GM18519 (cell line): Measurements from ENCODE around the gene SPATC1L.

Experiments used
- ATAC-seq: cut with Tn5 transposase; IDR thresholded peaks from one replicate; pipeline ENCODE4 v1.9.1; 2021; ENCODE audit warnings: mild to moderate bottlenecking, moderate library complexity; ENCODE audit not compliant: unreplicated experiment, low FRiP score

Gene SPATC1L

DNA sequence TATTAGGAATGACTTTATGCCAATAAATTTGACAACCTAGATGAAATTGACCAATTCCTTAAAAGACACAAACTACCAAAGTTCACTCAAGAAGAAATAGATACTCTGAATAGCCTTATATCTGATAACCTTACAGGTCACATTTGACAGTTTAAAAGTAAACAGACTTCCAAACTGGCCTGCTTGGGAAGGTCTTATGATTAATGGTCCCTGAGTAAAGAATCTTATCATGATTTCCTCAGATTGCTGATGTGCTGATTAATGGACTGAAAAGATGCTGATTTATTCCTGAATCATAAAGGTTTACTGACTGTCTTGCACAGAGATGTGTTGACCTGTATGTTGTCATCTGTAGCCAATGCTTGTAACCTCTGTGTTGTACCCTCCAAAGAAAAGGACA, 19.2 kb downstream of the SPATC1L start:
- no peak for ATAC-seq

- ATAC-seq, result no peak
Measured at GRCh38 chr21:46163380-46163779, 20.9 kb downstream of the SPATC1L start.

DNA sequence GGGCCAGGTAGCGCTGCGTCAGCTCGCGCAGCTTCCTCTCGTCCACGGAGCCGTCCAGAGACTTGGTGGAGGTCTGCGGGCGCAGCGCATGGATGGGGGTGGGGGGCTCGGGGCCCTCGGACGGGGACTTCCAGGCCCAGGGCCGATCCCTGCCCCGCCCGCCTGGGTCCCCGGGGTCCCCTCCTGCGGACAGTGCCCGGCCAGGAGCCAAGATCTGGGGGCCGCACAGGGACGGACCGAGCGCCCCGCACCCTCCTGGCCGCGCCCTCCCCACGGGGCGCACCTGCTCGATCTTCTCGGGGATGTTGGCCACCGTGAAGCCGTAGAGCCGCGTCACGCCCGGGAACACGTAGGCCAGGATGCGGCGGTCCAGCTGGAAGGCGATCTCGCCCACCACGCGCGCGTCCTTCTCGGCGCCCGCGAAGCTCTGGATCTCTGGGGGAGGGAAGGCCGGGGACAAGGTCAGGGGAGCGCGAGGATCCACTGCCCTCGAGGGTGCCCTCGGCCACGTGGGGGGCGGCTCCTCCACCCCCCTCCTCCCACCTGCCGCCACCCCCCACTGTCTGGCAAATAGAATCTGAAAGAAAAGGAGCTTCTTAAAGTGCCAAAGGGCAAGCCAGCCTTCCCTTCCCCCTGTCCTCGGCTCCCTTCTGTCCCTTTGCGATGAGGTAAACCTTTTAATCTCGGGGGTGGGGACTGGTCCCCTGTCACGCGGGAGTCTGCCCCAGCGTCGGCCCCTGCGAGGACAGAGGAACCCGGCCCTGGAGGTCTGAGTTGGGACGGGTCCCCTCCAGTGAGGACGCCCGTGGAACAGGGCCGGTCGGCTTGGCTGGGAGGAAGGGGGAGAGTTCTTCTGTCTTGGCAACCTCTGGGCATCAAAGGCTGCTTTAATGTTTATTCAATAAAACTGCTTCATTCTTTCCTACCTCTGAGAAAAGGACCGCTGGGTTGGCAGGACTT, 22.3 kb downstream of the SPATC1L start:
- ATAC-seq, result no peak

- ATAC-seq, result no peak
Measured at GRCh38 chr21:46160907-46161632, 23.2 kb downstream of the SPATC1L start.

DNA sequence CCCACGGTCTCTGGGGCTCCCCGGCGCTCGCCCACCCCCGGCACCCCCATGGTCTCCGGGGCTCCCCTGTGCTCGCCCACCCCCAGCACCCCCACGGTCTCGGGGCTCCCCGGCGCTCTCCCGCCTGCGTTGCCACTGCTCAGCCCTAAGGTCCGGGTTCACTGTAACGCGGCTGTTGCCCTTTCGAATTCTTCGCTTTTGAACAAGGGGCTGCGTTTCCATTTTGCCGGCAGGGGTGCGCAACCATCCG, 23.7 kb downstream of the SPATC1L start:
- no peak for ATAC-seq

- ATAC-seq, result no peak
Measured at GRCh38 chr21:46159841-46160656, 24.2 kb downstream of the SPATC1L start.

DNA sequence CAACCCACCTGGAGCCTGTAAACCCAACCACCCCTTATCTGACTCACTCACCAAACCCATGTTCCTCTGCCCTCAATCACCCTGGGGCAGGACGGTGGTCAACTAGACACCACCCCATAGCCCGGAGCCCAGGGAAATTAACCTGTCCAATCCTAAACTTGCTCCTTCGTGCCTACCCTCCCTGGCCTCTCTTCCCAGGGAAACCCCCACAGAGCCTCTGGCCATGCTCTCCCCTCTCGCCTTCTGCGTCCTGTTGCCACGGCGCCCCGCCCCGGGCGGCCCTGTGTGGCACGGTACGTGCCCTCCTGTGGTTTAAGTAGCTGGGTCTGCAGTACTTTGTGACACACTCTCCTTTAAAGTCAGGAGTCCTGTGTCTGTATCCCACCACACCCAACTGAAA, 24.9 kb downstream of the SPATC1L start:
- no peak for ATAC-seq

DNA sequence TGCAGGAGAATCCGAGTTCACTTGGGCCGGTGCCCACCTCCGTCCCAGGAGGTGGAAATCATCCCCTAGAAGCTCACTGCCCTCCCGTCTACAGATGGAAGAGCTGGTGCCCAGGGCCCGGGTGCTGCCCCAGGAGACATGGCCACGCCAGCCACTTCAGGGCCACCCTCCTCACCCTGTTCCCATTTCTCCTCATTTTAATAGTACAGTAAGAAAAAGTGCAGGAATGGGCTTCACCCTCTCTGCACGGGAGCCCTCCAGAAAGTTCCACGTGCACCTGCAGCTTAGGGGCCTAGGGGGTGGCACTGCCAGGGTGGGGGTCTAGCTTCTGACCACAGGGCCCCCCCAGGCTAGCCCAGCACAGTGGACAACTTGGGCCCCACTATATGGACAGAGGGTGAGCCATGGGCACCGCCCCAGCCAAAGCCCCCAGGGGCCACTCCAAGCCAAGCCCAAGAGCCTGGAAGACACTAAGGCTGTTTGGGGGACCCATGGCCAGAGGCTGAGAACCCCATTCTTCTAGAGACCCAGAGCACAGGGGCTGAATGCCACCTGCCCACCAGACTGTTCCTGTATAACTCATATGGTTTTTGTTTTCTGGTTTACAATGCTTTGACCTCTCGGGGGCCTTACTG, 25.5 kb downstream of the SPATC1L start:
- ATAC-seq, result no peak

DNA sequence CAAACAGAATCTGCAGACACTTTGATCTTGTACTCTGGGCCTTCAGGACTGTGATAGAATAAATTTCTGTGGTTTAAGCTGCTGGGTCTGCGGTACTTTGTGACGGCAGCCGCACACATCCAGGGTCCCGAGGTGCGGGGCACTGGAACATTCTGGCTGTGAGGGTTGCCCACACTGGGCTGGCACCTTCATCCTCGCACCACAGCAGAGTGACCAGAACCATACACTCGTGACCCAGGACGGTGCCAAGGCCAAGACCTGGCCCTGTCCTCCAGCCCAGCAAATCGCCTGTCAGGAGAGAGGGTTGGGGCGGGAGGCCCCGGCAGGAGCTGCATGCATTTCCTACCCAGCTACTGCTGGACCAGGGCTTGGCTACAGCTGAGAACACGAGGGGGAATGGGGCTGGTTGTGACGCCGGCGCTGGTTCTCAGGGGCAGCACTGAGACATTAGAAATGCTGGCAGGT, 26.2 kb downstream of the SPATC1L start:
- no peak for ATAC-seq

DNA sequence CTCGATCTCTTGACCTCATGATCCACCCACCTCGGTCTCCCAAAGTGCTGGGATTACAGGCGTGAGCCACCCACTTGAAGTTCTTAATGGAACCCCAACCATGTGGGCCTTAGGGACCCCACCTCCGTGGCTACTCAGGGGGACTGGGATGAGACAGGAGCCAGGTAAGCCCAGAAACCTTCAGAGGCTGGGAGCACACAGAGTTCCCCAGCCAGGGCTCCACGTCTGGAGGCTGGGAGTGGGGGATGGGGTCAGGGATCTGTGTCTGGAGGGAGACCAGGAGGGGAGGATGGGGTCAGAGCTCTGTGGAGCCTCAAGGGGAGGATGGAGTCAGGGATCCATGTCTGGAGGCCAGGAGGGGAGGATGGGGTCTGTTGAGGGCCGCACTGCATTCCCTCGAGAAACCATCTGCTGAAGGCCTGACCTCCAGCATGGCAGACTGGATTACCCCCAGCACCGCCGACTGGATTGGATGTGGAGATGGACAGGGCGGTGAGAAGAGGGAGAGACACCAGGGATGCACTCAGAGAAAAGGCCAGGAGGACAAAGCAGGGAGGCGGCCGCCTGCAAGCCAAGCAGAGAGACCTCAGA, 26.8 kb downstream of the SPATC1L start:
- no peak for ATAC-seq

DNA sequence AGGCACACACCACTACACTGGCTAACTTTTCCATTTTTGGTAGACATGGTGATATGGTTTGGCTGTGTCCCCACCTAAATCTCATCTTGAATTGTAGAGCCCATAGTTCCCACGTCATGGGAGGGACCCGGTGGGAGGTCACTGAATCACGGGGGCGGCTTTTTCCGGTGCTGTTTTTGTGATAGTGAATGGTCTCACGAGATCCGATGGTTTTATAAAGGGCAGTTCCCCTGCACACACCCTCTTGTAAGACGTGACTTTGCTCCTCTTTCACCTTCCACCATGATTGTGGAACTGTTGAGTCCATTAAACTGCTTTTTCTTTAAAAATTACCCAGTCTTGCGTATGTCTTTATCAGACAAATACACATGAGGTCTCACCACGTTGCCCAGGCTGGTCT, 27.6 kb downstream of the SPATC1L start:
- no peak for ATAC-seq

GRCh38 chr21:46156378-46156645, 27.9 kb downstream of the SPATC1L start:
- ATAC-seq, result no peak

- no peak for ATAC-seq
Measured at GRCh38 chr21:46155514-46156377, 28.5 kb downstream of the SPATC1L start, which contains the start of gene FTCD. Gene FTCD, minus strand, starts transcription at chr21:46155579. Its CDS starts 56 bp downstream, at chr21:46155523.

GRCh38 chr21:46154955-46155513, 29.2 kb downstream of the SPATC1L start:
- no peak for ATAC-seq

GRCh38 chr21:46154155-46154954, 29.9 kb downstream of the SPATC1L start:
- ATAC-seq, result no peak

GRCh38 chr21:46153247-46154154, 30.8 kb downstream of the SPATC1L start:
- ATAC-seq, result no peak

- no peak for ATAC-seq
Measured at GRCh38 chr21:46152927-46153246, 31.4 kb downstream of the SPATC1L start.
